ENCODE results near the gene FUBP3. TPM values are rescaled to one million over a fixed set of nuclear protein-coding genes. Genes with fewer than 3 reads are reported as not detected.
A peak's percentile ranks its signal among the peaks of the same experiment; 100 is the strongest.

Gene FUBP3
- total RNA-seq, 1 experiment from 2014 or later = 73.7 TPM

GRCh38 chr9:130548103-130548502 lies 31.3 kb upstream of the FUBP3 start:
- peaks cover 0 to 2% of the 10 kb centered on the region in 2 experiments; a peak in 3 of 4 replicates for H3K4me1 ChIP-seq (ENCODE audit: control insufficient read depth in 1 of 2, insufficient read depth in 2 of 2, low read length in 2 of 2)
- TF ChIP-seq ATF3 (IDR thresholded peaks at IDR 0.05) (no peak), SP1 (IDR thresholded peaks at IDR 0.05; ENCODE audit: low read depth) (no peak), EZH2 (IDR thresholded peaks at IDR 0.05) (no peak), SIN3A (IDR thresholded peaks at IDR 0.05; ENCODE audit: low read depth) (no peak), EZH2phosphoT487 (IDR thresholded peaks at IDR 0.05; ENCODE audit: borderline replicate concordance) (no peak), FOSL1 (IDR thresholded peaks at IDR 0.05; ENCODE audit: low read depth) (no peak), TCF7L2 (IDR thresholded peaks at IDR 0.05; ENCODE audit: borderline replicate concordance, extremely low read depth, insufficient read depth, insufficient read length) (no peak), RAD21 (IDR thresholded peaks at IDR 0.05; ENCODE audit: low read depth) (no peak), SRF (IDR thresholded peaks at IDR 0.05; ENCODE audit: low read depth) (no peak), POLR2AphosphoS5 (IDR thresholded peaks at IDR 0.05; ENCODE audit: low read depth, low read length) (no peak), JUND (IDR thresholded peaks at IDR 0.05) (no peak), ELF1 (IDR thresholded peaks at IDR 0.05; ENCODE audit: borderline replicate concordance, low read depth) (no peak), POLR2A (IDR thresholded peaks at IDR 0.05; ENCODE audit: borderline replicate concordance, extremely low read depth, insufficient read depth, insufficient read length) (no peak), ZFX (IDR thresholded peaks at IDR 0.05) (no peak), EGR1 (IDR thresholded peaks at IDR 0.05; ENCODE audit: low read depth) (no peak), CBX3 (IDR thresholded peaks at IDR 0.05; ENCODE audit: low read depth) (no peak)
- TF ChIP-seq, protein P1, sequence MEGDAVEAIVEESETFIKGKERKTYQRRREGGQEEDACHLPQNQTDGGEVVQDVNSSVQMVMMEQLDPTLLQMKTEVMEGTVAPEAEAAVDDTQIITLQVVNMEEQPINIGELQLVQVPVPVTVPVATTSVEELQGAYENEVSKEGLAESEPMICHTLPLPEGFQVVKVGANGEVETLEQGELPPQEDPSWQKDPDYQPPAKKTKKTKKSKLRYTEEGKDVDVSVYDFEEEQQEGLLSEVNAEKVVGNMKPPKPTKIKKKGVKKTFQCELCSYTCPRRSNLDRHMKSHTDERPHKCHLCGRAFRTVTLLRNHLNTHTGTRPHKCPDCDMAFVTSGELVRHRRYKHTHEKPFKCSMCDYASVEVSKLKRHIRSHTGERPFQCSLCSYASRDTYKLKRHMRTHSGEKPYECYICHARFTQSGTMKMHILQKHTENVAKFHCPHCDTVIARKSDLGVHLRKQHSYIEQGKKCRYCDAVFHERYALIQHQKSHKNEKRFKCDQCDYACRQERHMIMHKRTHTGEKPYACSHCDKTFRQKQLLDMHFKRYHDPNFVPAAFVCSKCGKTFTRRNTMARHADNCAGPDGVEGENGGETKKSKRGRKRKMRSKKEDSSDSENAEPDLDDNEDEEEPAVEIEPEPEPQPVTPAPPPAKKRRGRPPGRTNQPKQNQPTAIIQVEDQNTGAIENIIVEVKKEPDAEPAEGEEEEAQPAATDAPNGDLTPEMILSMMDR (IDR thresholded peaks at IDR 0.05 in 2 of 3, conservative IDR thresholded peaks at IDR 0.05 in 1 of 3; ENCODE audit: borderline replicate concordance in 1 of 3, insufficient read depth in 1 of 3, low read depth in 2 of 3, low read length in 2 of 3) = no peak
- TF ChIP-seq, protein P2, sequence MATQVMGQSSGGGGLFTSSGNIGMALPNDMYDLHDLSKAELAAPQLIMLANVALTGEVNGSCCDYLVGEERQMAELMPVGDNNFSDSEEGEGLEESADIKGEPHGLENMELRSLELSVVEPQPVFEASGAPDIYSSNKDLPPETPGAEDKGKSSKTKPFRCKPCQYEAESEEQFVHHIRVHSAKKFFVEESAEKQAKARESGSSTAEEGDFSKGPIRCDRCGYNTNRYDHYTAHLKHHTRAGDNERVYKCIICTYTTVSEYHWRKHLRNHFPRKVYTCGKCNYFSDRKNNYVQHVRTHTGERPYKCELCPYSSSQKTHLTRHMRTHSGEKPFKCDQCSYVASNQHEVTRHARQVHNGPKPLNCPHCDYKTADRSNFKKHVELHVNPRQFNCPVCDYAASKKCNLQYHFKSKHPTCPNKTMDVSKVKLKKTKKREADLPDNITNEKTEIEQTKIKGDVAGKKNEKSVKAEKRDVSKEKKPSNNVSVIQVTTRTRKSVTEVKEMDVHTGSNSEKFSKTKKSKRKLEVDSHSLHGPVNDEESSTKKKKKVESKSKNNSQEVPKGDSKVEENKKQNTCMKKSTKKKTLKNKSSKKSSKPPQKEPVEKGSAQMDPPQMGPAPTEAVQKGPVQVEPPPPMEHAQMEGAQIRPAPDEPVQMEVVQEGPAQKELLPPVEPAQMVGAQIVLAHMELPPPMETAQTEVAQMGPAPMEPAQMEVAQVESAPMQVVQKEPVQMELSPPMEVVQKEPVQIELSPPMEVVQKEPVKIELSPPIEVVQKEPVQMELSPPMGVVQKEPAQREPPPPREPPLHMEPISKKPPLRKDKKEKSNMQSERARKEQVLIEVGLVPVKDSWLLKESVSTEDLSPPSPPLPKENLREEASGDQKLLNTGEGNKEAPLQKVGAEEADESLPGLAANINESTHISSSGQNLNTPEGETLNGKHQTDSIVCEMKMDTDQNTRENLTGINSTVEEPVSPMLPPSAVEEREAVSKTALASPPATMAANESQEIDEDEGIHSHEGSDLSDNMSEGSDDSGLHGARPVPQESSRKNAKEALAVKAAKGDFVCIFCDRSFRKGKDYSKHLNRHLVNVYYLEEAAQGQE (IDR thresholded peaks at IDR 0.05; ENCODE audit: low read depth) = no peak
- no peaks in the 10 kb centered on the region for H3K9me3 ChIP-seq (ENCODE audit: control insufficient read depth in 1 of 2, insufficient read depth in 1 of 2, low read depth in 1 of 2, low read length in 2 of 2)
- POLR2A ChIA-PET = no interaction called here
- H4K20me1 ChIP-seq (ENCODE audit: insufficient read depth) = no peaks in the 10 kb centered on the region
- H3K27ac ChIP-seq (ENCODE audit: low read depth, low read length) = no peak overlapping the region
- CTCF ChIA-PET = no interaction called here
- RAD21 ChIA-PET (ENCODE audit: low non-redundant PET in 1 of 2, low total read pairs in 2 of 2, uncharacterized antibody in 2 of 2, unreplicated experiment in 2 of 2) = no interaction called here
- DNase-seq (ENCODE audit: low read depth, low spot score) (no peak), ATAC-seq (no peak)
- no TSS peak for BruUV-seq (replicated peaks)
- intact Hi-C loops (cut with micrococcal nuclease) = no loop called here
- H2AFZ ChIP-seq (ENCODE audit: low read depth, low read length, poor library complexity, severe bottlenecking) = no peak overlapping the region
- H3K4me3 ChIP-seq (replicated peaks in 1 of 2; ENCODE audit: low read depth in 1 of 2, low read length in 2 of 2) = no peak overlapping the region
- no peaks in the 10 kb centered on the region for H3K79me2 ChIP-seq (ENCODE audit: insufficient read depth, low read length)
- H3K9me2 ChIP-seq (ENCODE audit: insufficient read depth) = no peaks in the 10 kb centered on the region
- peak overlapping the region; percentile 43; the same call in 1 of the 2 replicates for H3K4me2 ChIP-seq (ENCODE audit: low read length)
- H3K36me3 ChIP-seq (ENCODE audit: control insufficient read depth in 1 of 2, insufficient read depth in 2 of 2, low read length in 2 of 2) = no peaks in the 10 kb centered on the region
- no peaks in the 10 kb centered on the region for H3K27me3 ChIP-seq (ENCODE audit: insufficient read depth, low read length)
- H3K9ac ChIP-seq (ENCODE audit: low read length) = no peak overlapping the region

Data from HCT116 (cell line).